ENCODE results near the gene TEAD3.

DNA sequence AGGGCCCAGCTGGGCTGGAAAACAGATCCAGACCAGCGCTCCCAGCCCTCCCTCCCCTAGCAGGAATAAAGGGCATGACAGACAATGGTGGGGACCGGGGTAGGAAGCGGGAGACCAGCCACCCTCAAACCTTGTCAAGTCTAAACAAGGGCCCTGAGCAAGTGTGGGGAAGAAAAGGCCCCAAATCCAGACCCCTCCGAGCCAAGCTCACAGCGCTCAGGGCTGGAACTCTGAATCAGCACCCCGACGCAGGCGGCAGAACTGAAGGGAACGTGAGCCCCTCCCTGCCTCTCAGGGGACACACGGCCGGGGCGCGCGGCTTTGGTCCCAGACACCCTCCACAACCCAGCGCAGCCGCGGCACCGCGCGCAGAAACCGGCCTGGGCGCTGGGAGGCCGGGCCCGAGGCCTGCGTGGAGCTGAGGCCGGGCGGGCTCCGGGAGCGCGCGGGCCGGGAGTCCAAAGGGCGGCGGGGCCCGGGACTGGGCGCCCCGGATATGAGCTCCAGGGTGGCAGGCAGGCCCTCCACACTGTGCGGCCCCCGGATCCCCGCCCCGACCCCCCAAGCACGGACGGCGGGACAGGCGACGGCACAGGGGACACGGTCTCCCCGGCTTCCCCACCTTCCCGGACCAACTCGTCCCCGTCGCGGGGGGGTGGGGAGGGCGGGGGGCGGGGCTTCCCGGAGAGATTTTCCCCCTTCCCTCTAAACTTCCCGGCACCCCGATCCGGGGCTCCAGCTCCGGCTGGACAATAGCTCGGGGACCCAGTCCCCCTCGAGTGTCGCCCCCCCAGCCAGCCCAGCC lies 641 bp downstream of the TEAD3 start:
- TF ChIP-seq, protein P1, sequence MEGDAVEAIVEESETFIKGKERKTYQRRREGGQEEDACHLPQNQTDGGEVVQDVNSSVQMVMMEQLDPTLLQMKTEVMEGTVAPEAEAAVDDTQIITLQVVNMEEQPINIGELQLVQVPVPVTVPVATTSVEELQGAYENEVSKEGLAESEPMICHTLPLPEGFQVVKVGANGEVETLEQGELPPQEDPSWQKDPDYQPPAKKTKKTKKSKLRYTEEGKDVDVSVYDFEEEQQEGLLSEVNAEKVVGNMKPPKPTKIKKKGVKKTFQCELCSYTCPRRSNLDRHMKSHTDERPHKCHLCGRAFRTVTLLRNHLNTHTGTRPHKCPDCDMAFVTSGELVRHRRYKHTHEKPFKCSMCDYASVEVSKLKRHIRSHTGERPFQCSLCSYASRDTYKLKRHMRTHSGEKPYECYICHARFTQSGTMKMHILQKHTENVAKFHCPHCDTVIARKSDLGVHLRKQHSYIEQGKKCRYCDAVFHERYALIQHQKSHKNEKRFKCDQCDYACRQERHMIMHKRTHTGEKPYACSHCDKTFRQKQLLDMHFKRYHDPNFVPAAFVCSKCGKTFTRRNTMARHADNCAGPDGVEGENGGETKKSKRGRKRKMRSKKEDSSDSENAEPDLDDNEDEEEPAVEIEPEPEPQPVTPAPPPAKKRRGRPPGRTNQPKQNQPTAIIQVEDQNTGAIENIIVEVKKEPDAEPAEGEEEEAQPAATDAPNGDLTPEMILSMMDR (IDR thresholded peaks at IDR 0.05; ENCODE audit: low read length): no peak
- TF ChIP-seq EZH2 (optimal IDR thresholded peaks at IDR 0.05; ENCODE audit: low read depth, low read length) (no peak), EZH2phosphoT487 (IDR thresholded peaks at IDR 0.05; ENCODE audit: low read length) (no peak)

Measured in MM.1S (cell line).